Sigmoid colon (tissue), 4 donors: ENCODE data around the gene CD99.

Experiments used
- CTCF ChIP-seq, 4 experiments: fragments of 450-650 bp in 3 of 4; fragments of 200-600 bp in 1 of 4; IDR thresholded peaks; one replicate each; pipeline ENCODE4 v1.5.1; 2016 to 2019; ENCODE audit warnings: antibody characterized with exemption in 4 of 4, mild to moderate bottlenecking in 3 of 4, moderate library complexity in 2 of 4
- EP300 ChIP-seq, 4 donors: sonication (generic); formaldehyde crosslinking; IDR thresholded peaks; one replicate each; pipeline ENCODE4 v1.6.1; 2017; ENCODE audit warnings: antibody characterized with exemption in 4 of 4
- POLR2A ChIP-seq, 2 donors: fragments of 450-650 bp; IDR thresholded peaks; one replicate each; pipeline ENCODE4 v1.6.1; 2016; ENCODE audit warnings: antibody characterized with exemption in 2 of 2, mild to moderate bottlenecking in 2 of 2, moderate library complexity in 2 of 2

GRCh38 chrX:2769615-2770014, 78.5 kb downstream of the CD99 start:
- TF ChIP-seq EP300 (IDR thresholded peaks at IDR 0.05) (no peak), POLR2A (IDR thresholded peaks at IDR 0.05) (no peak), CTCF (IDR thresholded peaks at IDR 0.05) (no peak)
